GM19239 (cell line): ENCODE data around the gene NCKAP5.

Experiments used
- DNase-seq: peaks from one replicate; pipeline ENCODE4 v3.0.0; 2011; ENCODE audit warnings: low spot score; ENCODE audit not compliant: insufficient read length
- FAIRE-seq: peaks from 2 replicates; lab custom pipeline; 2011; peaks lifted over from hg19 to GRCh38; lab: Jason Lieb, UNC

The NCKAP5 gene

GRCh38 chr2:133568172-133568571 lies at the start of gene NCKAP5:
Gene NCKAP5, minus strand, starts transcription at chr2:133568463. Its CDS starts 50,937 bp downstream, at chr2:133517526.
- no peak for FAIRE-seq
- DNase-seq, result no peak

DNA sequence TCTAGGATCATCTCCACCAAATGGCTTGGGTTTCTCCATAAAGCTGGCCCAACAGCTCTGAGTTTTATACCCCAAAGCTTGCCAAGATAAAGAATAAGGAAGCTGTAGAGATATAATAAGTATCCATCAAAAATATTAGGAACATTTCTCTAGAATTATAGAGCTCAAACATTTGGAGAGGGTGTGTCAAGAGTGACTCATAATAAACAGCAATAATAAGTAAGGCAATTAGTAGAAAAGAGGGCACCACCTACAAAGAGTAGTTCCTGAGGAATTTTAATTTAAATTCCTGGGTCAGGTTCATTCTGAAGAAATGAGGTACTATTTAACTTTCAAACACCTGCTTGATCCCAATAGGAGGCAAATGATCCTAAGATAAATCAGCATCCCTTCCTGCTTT lies 41.4 kb upstream of the NCKAP5 start:
- DNase-seq (no peak), FAIRE-seq (no peak)

- no peak for DNase-seq
Measured at GRCh38 chr2:133608291-133608690, 40.0 kb upstream of the NCKAP5 start.

DNA sequence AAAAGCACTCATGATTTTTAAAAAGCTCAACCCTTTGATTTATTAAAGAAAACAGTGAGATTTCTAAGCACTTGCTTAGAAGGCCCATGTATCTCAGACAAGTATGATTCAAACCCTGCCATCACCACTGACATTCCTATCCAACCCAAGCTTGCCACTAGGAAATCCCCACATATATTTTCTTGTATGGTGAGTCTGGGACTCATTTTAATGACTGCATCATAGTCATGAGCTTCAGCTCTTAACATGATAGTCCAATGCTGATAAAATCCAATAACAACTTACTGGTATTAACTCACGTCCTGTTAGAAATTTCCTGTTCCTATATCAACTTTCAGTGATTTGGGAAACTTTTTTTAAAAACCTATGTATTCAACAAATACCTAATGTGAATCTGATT lies 39.4 kb upstream of the NCKAP5 start:
- no peak for FAIRE-seq
- DNase-seq, result no peak

More at GRCh38 chr2:133608291-133608690, 40.0 kb upstream of the NCKAP5 start:
- FAIRE-seq, result peak; percentile 53

- no peak for FAIRE-seq
- no peak for DNase-seq
Measured at GRCh38 chr2:133606616-133607015, 38.4 kb upstream of the NCKAP5 start.

- FAIRE-seq (no peak), DNase-seq (no peak)
Measured at GRCh38 chr2:133605766-133606137, 37.5 kb upstream of the NCKAP5 start.

- DNase-seq, result no peak
Measured at GRCh38 chr2:133605011-133605765, 36.9 kb upstream of the NCKAP5 start.

GRCh38 chr2:133603109-133603508 lies 34.8 kb upstream of the NCKAP5 start:
- no peak for DNase-seq
- no peak for FAIRE-seq

More at GRCh38 chr2:133605011-133605765, 36.9 kb upstream of the NCKAP5 start:
- FAIRE-seq, result no peak

GRCh38 chr2:133602538-133602937 lies 34.3 kb upstream of the NCKAP5 start:
- FAIRE-seq (no peak), DNase-seq (no peak)

- no peak for FAIRE-seq
- no peak for DNase-seq
Measured at GRCh38 chr2:133600266-133600928, 32.1 kb upstream of the NCKAP5 start.

DNA sequence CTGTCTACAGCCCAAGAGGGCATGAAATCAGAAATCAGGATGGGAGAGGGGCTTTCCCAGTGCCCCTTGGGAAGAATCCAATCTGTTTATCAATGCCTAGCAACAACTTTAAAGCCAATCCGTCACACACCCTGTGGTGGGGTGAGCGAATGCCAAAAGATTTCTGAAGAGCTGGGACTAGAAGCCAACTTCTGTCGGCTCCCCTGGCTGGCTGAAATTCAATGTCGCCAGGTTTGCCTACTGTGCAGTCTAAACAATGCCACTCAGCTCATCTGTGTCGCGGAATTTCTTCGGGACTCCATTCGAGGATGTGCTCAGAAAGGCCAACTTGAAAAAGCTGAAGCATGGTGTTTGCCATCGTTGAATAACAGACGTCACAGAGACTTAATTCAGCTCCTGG lies 31.5 kb upstream of the NCKAP5 start:
- DNase-seq, result no peak
- no peak for FAIRE-seq

- DNase-seq (no peak), FAIRE-seq (no peak)
Measured at GRCh38 chr2:133599211-133599803, 31.0 kb upstream of the NCKAP5 start.

DNA sequence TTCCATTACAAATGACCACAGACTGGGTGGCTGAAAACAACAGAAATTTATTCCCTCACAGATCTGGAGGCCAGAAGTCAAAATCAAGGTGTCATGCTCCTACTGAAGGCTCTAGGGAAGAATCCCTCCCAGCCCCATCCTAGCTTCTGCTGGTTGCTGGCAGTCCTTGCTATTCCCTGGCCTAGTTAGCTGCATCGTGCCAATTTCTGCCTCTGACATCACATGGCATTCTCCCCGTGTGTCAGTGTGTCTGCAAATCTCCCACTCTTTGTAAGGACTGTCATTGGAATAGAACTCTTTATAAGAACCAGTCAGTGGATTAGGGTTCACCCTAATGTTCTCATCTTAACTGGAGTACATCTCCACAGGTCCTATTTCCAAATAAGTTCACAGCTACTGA lies 30.5 kb upstream of the NCKAP5 start:
- DNase-seq (no peak), FAIRE-seq (no peak)

DNA sequence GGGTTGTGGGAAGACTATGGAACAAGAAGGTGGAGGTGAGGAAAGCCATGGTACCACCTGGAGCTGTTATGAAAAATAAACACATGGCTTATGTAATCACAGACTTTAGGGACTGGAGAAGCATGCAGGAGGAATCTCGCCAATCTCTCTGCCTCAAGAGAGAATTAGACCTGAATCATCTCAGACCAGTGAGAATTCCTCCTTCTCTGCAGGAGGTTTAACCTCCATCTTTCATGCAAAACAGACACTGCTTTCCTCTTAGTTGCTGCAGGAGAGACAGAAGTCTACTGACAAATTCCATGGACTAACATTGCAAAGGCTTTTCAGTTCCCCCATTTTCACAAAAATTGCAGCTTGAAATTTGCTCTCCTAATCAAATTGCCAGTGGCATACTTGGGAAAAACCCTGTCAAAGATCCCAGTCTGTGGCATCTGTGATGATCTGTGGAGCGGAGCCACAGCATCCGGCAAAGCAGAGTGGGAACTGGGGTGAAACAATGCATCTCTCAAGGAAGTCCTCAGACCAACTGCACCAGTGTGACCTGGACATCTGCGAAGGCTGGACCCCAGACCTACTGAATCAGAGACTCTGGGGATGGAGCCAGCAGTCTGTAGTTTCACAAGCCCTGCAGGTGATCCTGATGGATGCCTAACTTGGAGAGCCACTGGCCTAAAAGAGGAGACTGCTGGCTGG lies 28.6 kb upstream of the NCKAP5 start:
- no peak for FAIRE-seq
- no peak for DNase-seq

DNA sequence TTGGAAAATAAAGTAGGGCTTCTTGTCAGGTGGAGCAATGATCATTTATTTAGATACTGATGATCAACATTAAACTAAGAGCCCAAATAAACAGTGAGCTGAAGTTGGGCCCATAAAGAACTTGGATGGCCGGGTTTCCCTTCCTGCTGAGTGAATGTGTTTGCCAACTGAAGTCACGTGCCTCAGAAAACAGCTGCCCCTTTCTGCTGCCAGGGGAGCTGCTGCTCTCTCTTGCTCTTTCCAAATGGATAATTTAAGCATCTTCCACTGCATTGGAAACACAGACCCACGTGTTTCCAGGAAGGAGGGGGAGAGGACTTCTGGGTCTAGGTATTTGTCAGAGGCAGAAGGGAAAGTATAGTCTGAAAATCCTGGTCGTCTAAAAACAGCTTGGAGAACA lies 22.9 kb upstream of the NCKAP5 start:
- FAIRE-seq (no peak), DNase-seq (no peak)

DNA sequence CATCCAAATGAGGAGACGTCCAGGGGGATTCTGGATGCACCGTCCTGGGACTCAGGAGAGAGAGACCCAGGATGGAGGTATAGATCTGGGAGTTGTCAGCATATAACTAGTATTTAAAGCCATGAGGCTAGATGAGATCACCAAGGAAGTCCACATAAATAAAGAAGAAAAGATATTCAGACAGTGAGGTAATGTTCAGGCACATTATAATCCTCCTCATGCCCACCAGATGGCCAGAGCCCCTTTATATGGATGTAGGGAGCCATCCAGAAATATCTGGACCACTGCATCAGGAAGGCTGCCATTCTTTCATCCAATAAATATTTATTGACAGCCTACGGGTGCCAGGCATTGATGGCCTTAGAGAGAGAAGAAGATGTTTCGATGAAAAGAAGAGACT lies 21.2 kb upstream of the NCKAP5 start:
- DNase-seq (no peak), FAIRE-seq (no peak)

- DNase-seq (no peak), FAIRE-seq (no peak)
Measured at GRCh38 chr2:133588144-133588543, 19.9 kb upstream of the NCKAP5 start.

- DNase-seq (no peak), FAIRE-seq (no peak)
Measured at GRCh38 chr2:133586978-133587377, 18.7 kb upstream of the NCKAP5 start.

GRCh38 chr2:133581010-133581760 lies 12.9 kb upstream of the NCKAP5 start:
- FAIRE-seq (no peak), DNase-seq (no peak)

DNA sequence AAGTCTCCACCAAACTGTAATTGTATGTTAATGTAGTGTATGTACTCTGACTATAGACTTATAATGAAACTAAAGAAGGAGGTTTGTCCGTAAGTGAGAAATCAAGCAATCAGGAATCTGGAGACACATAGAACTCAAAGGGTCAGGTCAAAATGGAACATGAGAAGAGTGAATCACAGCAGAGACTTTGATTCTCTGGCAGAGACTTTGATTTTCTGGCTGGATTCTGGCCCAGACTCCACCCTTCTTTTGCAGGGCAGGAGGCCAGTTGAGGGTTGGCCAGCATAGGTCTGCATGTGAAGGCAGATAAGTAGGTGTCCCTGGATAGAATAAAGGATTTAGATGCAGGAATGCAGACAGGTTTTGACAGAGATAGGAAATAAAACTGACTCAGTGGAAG lies 11.0 kb upstream of the NCKAP5 start:
- DNase-seq (no peak), FAIRE-seq (no peak)
